ENCODE data around the gene PTCD3. TPM values are rescaled to one million over a fixed set of nuclear protein-coding genes. Genes with fewer than 3 reads are reported as not detected.

PTCD3 gene
- total RNA-seq, 2 experiments from 2014 or later: 172 to 175 TPM

GRCh38 chr2:86070868-86071267 is 35.2 kb upstream of the PTCD3 start:
- Mint-ChIP-seq H3K27ac (no peak overlapping the region), H3K4me1 (ENCODE audit: low read depth) (peaks cover 13% of the 10 kb centered on the region), H3K4me3 (no peak overlapping the region), H3K9me3 (no peaks in the 10 kb centered on the region), H3K27me3 (no peaks in the 10 kb centered on the region), H3K36me3 (peaks cover 62% of the 10 kb centered on the region)
- intact Hi-C loops (cut with micrococcal nuclease): no loop called here
- CTCF ChIA-PET: interaction anchor here (1.0 kb wide), 1 partner anchor 240 kb away, joined by 4 read pairs; no protein-coding TSS in a partner anchor
- POLR2A ChIA-PET: no interaction called here
- no peak for DNase-seq

GRCh38 chr2:86072271-86072858 is 33.7 kb upstream of the PTCD3 start:
- H3K9me3 Mint-ChIP-seq: no peaks in the 10 kb centered on the region
- DNase-seq: no peak
- POLR2A ChIA-PET: no interaction called here
- intact Hi-C loops (cut with micrococcal nuclease): no loop called here
- peaks cover 11% of the 10 kb centered on the region for H3K4me1 Mint-ChIP-seq (ENCODE audit: low read depth)
- no peak overlapping the region for H3K27ac Mint-ChIP-seq
- CTCF ChIA-PET: no interaction called here
- peaks cover 67% of the 10 kb centered on the region for H3K36me3 Mint-ChIP-seq
- no peak overlapping the region for H3K4me3 Mint-ChIP-seq
- H3K27me3 Mint-ChIP-seq: no peaks in the 10 kb centered on the region

- POLR2A ChIA-PET: no interaction called here
- H3K9me3 Mint-ChIP-seq: no peaks in the 10 kb centered on the region
- H3K27me3 Mint-ChIP-seq: no peaks in the 10 kb centered on the region
- no peak for DNase-seq
- H3K36me3 Mint-ChIP-seq: peaks cover 71% of the 10 kb centered on the region
- no peak overlapping the region for H3K4me3 Mint-ChIP-seq
- intact Hi-C loops (cut with micrococcal nuclease): no loop called here
- H3K27ac Mint-ChIP-seq: no peak overlapping the region
- CTCF ChIA-PET: no interaction called here
- peaks cover 10% of the 10 kb centered on the region for H3K4me1 Mint-ChIP-seq (ENCODE audit: low read depth)
Measured at GRCh38 chr2:86073225-86073624, 32.8 kb upstream of the PTCD3 start.

- peaks cover 16% of the 10 kb centered on the region for H3K4me1 Mint-ChIP-seq (ENCODE audit: low read depth)
- no peak overlapping the region for H3K4me3 Mint-ChIP-seq
- H3K36me3 Mint-ChIP-seq: peaks cover 75% of the 10 kb centered on the region
- no peaks in the 10 kb centered on the region for H3K9me3 Mint-ChIP-seq
- no peak for DNase-seq
- CTCF ChIA-PET: interaction anchor here (1.5 kb wide), 1 partner anchor 247 kb away, joined by 7 read pairs; no protein-coding TSS in a partner anchor
- no peaks in the 10 kb centered on the region for H3K27me3 Mint-ChIP-seq
- H3K27ac Mint-ChIP-seq: no peak overlapping the region
- intact Hi-C loops (cut with micrococcal nuclease): no loop called here
- POLR2A ChIA-PET: no interaction called here
Measured at GRCh38 chr2:86074256-86074655, 31.8 kb upstream of the PTCD3 start.

- POLR2A ChIA-PET: no interaction called here
- peaks cover 72% of the 10 kb centered on the region for H3K36me3 Mint-ChIP-seq
- intact Hi-C loops (cut with micrococcal nuclease): no loop called here
Measured at GRCh38 chr2:86074811-86075210, 31.2 kb upstream of the PTCD3 start.

GRCh38 chr2:86075886-86076285 is 30.1 kb upstream of the PTCD3 start:
- Mint-ChIP-seq H3K9me3 (no peaks in the 10 kb centered on the region), H3K4me3 (no peak overlapping the region), H3K27me3 (no peaks in the 10 kb centered on the region), H3K36me3 (peaks cover 64% of the 10 kb centered on the region), H3K4me1 (ENCODE audit: low read depth) (peaks cover 27% of the 10 kb centered on the region), H3K27ac (no peak overlapping the region)
- intact Hi-C loops (cut with micrococcal nuclease): no loop called here
- POLR2A ChIA-PET: no interaction called here
- CTCF ChIA-PET: interaction anchor here (7.1 kb wide), 1 partner anchor 247 kb away, joined by 179 read pairs; no protein-coding TSS in a partner anchor
- DNase-seq: no peak

More at GRCh38 chr2:86074811-86075210, 31.2 kb upstream of the PTCD3 start:
- no peak for DNase-seq
- no peaks in the 10 kb centered on the region for H3K27me3 Mint-ChIP-seq
- CTCF ChIA-PET: interaction anchor here (1.5 kb wide), 1 partner anchor 248 kb away, joined by 7 read pairs; no protein-coding TSS in a partner anchor
- no peaks in the 10 kb centered on the region for H3K9me3 Mint-ChIP-seq
- H3K27ac Mint-ChIP-seq: no peak overlapping the region
- no peak overlapping the region for H3K4me3 Mint-ChIP-seq
- H3K4me1 Mint-ChIP-seq (ENCODE audit: low read depth): peaks cover 17% of the 10 kb centered on the region

GRCh38 chr2:86078774-86079545 is 27.1 kb upstream of the PTCD3 start:
- peaks cover 45% of the 10 kb centered on the region for H3K36me3 Mint-ChIP-seq
- CTCF ChIA-PET: interaction anchor here (0.6 to 7.1 kb wide), 18 partner anchors 9 to 441 kb away, joined by 3 to 179 read pairs (median 7); partner anchors contain the start of gene ST3GAL5
- intact Hi-C loops (cut with micrococcal nuclease): no loop called here
- no peaks in the 10 kb centered on the region for H3K9me3 Mint-ChIP-seq
- no peak overlapping the region for H3K4me3 Mint-ChIP-seq
- no peak overlapping the region for H3K27ac Mint-ChIP-seq
- H3K4me1 Mint-ChIP-seq (ENCODE audit: low read depth): peaks cover 27% of the 10 kb centered on the region
- H3K27me3 Mint-ChIP-seq: no peaks in the 10 kb centered on the region
- DNase-seq: peak; percentile 43
- POLR2A ChIA-PET: interaction anchor here (0.9 kb wide), 1 partner anchor 252 kb away, joined by 4 read pairs; no protein-coding TSS in a partner anchor

GRCh38 chr2:86079981-86080911 is 25.8 kb upstream of the PTCD3 start:
- CTCF ChIA-PET: interaction anchor here (0.6 to 7.1 kb wide), 31 partner anchors 8 to 448 kb away, joined by 3 to 179 read pairs (median 4); partner anchors contain the start of gene ST3GAL5
- DNase-seq: peak; percentile 86
- intact Hi-C loops (cut with micrococcal nuclease): loop anchor here (1.0 kb wide), 3 partner anchors 44 to 253 kb away; partner anchors contain the start of gene ST3GAL5
- POLR2A ChIA-PET: interaction anchor here (0.9 to 1.1 kb wide), 2 partner anchors 253 kb away, joined by 4 to 5 read pairs; no protein-coding TSS in a partner anchor
- H3K27ac Mint-ChIP-seq: peak overlapping the region; percentile 65
- peaks cover 27% of the 10 kb centered on the region for H3K4me1 Mint-ChIP-seq (ENCODE audit: low read depth)
- no peak overlapping the region for H3K4me3 Mint-ChIP-seq
- no peaks in the 10 kb centered on the region for H3K27me3 Mint-ChIP-seq
- H3K36me3 Mint-ChIP-seq: peaks cover 40% of the 10 kb centered on the region
- no peaks in the 10 kb centered on the region for H3K9me3 Mint-ChIP-seq

GRCh38 chr2:86081724-86082123 is 24.3 kb upstream of the PTCD3 start:
- peaks cover 27% of the 10 kb centered on the region for H3K4me1 Mint-ChIP-seq (ENCODE audit: low read depth)
- no peaks in the 10 kb centered on the region for H3K27me3 Mint-ChIP-seq
- no peak overlapping the region for H3K27ac Mint-ChIP-seq
- H3K4me3 Mint-ChIP-seq: no peak overlapping the region
- intact Hi-C loops (cut with micrococcal nuclease): no loop called here
- ChIA-PET CTCF (interaction anchor here (1.8 to 7.1 kb wide), 2 partner anchors 252 to 258 kb away, joined by 7 to 179 read pairs; no protein-coding TSS in a partner anchor), POLR2A (interaction anchor here (0.6 kb wide), 3 partner anchors 194 to 672 kb away, joined by 5 to 6 read pairs (median 6); no protein-coding TSS in a partner anchor)
- H3K9me3 Mint-ChIP-seq: no peaks in the 10 kb centered on the region
- H3K36me3 Mint-ChIP-seq: peaks cover 34% of the 10 kb centered on the region
- no peak for DNase-seq

- Mint-ChIP-seq H3K27me3 (no peaks in the 10 kb centered on the region), H3K4me1 (ENCODE audit: low read depth) (peaks cover 27% of the 10 kb centered on the region), H3K36me3 (peaks cover 25% of the 10 kb centered on the region), H3K9me3 (no peaks in the 10 kb centered on the region), H3K4me3 (no peak overlapping the region), H3K27ac (no peak overlapping the region)
- DNase-seq: no peak
- ChIA-PET POLR2A (no interaction called here), CTCF (interaction anchor here (2.7 to 7.1 kb wide), 2 partner anchors 253 to 255 kb away, joined by 12 to 179 read pairs; no protein-coding TSS in a partner anchor)
- intact Hi-C loops (cut with micrococcal nuclease): no loop called here
Measured at GRCh38 chr2:86082756-86083155, 23.3 kb upstream of the PTCD3 start.

Data from activated CD4-positive, alpha-beta memory T cell treated with anti-CD3 and anti-CD28 coated beads for 36 hours (primary cell).